Gastroesophageal sphincter (tissue), 3 donors: ENCODE measurements around the gene PLA2G4D.

Experiments used
- CTCF ChIP-seq, 4 experiments: fragments of 200-600 bp in 2 of 4; fragments of 450-650 bp in 2 of 4; sonication (generic) in 1 of 4; IDR thresholded peaks; one replicate each; pipeline ENCODE4 v1.5.1; 2017 to 2019; ENCODE audit warnings: antibody characterized with exemption in 4 of 4, mild to moderate bottlenecking in 2 of 4, moderate library complexity in 2 of 4
- POLR2A ChIP-seq, 2 donors: fragments of 450-650 bp; IDR thresholded peaks; one replicate each; pipeline ENCODE4 v1.6.1; 2017; ENCODE audit warnings: antibody characterized with exemption in 2 of 2, mild to moderate bottlenecking in 2 of 2, moderate library complexity in 1 of 2
- POLR2AphosphoS5 ChIP-seq: sonication (generic); formaldehyde crosslinking; IDR thresholded peaks from one replicate; pipeline ENCODE4 v1.6.1; 2017; ENCODE audit warnings: antibody characterized with exemption

GRCh38 chr15:42141795-42142667 is 47.7 kb upstream of the PLA2G4D start:
- no peak for TF ChIP-seq POLR2AphosphoS5
- no peak for TF ChIP-seq CTCF (IDR thresholded peaks at IDR 0.05)
- no peak for TF ChIP-seq POLR2A (IDR thresholded peaks at IDR 0.05)
